GM12891 (cell line): ENCODE measurements around the gene GGACT.

Experiments
- POLR2A ChIP-seq: IDR thresholded peaks from 2 replicates; pipeline ENCODE4 v1.6.1; 2011; ENCODE audit warnings: low read depth, low read length, control low read depth
- TAF1 ChIP-seq: IDR thresholded peaks from 2 replicates; pipeline ENCODE4 v1.6.1; 2011; ENCODE audit warnings: low read depth, low read length, control low read depth

GRCh38 chr13:100634696-100635095, 46.1 kb upstream of the GGACT start:
- no peak for TF ChIP-seq TAF1
- TF ChIP-seq POLR2A, result no peak
